Esophagus muscularis mucosa (tissue), 4 donors: ENCODE data around the gene AFF2. TPM values are rescaled to one million over a fixed set of nuclear protein-coding genes. Genes with fewer than 3 reads are reported as not detected.

Source experiments
- DNase-seq: peaks from one replicate; pipeline ENCODE4 v3.0.0-alpha.2; 2017; ENCODE audit errors: extremely low spot score
- H3K27ac ChIP-seq, 4 donors: fragments of 200-600 bp; sonication (generic); replicated peaks in 1 of 4; 1 replicate in 3 of 4; 2 replicates in 1 of 4; pipeline ENCODE4 v1.5.1; 2016 to 2019; ENCODE audit warnings: mild to moderate bottlenecking in 1 of 4
- H3K27me3 ChIP-seq, 4 donors: fragments of 200-600 bp; sonication (generic); one replicate each; pipeline versions ENCODE4 v1.5.1 to v1.6.0; 2016 to 2019
- H3K36me3 ChIP-seq, 4 donors: fragments of 200-600 bp; sonication (generic); one replicate each; pipeline ENCODE4 v1.5.1; 2016 to 2019
- H3K4me1 ChIP-seq, 4 donors: fragments of 200-600 bp; sonication (generic); one replicate each; pipeline ENCODE4 v1.5.1; 2016 to 2019
- H3K4me3 ChIP-seq, 4 donors: fragments of 200-600 bp; sonication (generic); 1 replicate in 2 of 4; 2 replicates in 2 of 4; pipeline ENCODE4 v1.5.1; 2016 to 2019; ENCODE audit warnings: mild to moderate bottlenecking in 4 of 4, moderate library complexity in 1 of 4
- H3K9me3 ChIP-seq, 4 donors: fragments of 200-600 bp; sonication (generic); 1 replicate in 3 of 4; 2 replicates in 1 of 4; pipeline ENCODE4 v1.5.1; 2016 to 2019
- CTCF ChIP-seq, 3 experiments: fragments of 200-600 bp in 2 of 3; fragments of 450-650 bp in 1 of 3; sonication (generic) in 2 of 3; IDR thresholded peaks; one replicate each; pipeline ENCODE4 v1.5.1; 2017 to 2019; ENCODE audit warnings: antibody characterized with exemption in 3 of 3, mild to moderate bottlenecking in 2 of 3, moderate library complexity in 1 of 3
- EP300 ChIP-seq: sonication (generic); formaldehyde crosslinking; IDR thresholded peaks from one replicate; pipeline ENCODE4 v1.6.1; 2017; ENCODE audit warnings: antibody characterized with exemption
- POLR2A ChIP-seq: fragments of 450-650 bp; IDR thresholded peaks from one replicate; pipeline ENCODE4 v1.6.1; 2017; ENCODE audit warnings: antibody characterized with exemption, moderate library complexity, mild to moderate bottlenecking, low read depth
- POLR2AphosphoS5 ChIP-seq, 2 donors: sonication (generic); formaldehyde crosslinking; IDR thresholded peaks; one replicate each; pipeline ENCODE4 v1.6.1; 2017; ENCODE audit warnings: antibody characterized with exemption in 2 of 2
- WGBS: methylation state at CpG from one replicate; pipeline ENCODE4 v1.1.5; 2018; 5-methylcytosine and 5-hydroxymethylcytosine counted together
- intact Hi-C: fragments of 100-400 bp; cut with DNase I; formaldehyde crosslinking; loops from one replicate; pipeline ENCODE4 v1.15.1; 2023
- total RNA-seq, 4 donors: library from RNA; depleted of rRNA; stranded (reverse); fragments of >200 nt; gene quantifications; one replicate each; pipeline versions ENCODE4 v1.1.0 to v1.2.1, GENCODE V29; 2016

The AFF2 gene
- total RNA-seq, 4 donors from 2014 or later: 3.8 to 10.8 (median 6.8) TPM

GRCh38 chrX:148804579-148805355, 304.4 kb downstream of the AFF2 start:
- no peak overlapping the region for H3K27ac ChIP-seq
- no peak for DNase-seq
- H3K36me3 ChIP-seq: no peaks in the 10 kb centered on the region
- no peaks in the 10 kb centered on the region for H3K4me1 ChIP-seq
- TF ChIP-seq EP300 (no peak), CTCF (IDR thresholded peaks at IDR 0.05) (no peak), POLR2A (no peak), POLR2AphosphoS5 (IDR thresholded peaks at IDR 0.05) (no peak)
- no peaks in the 10 kb centered on the region for H3K27me3 ChIP-seq
- H3K4me3 ChIP-seq: no peak overlapping the region
- intact Hi-C loops: no loop called here
- 62% methylated on average over 8 of the region's 8 CpGs for WGBS
- H3K9me3 ChIP-seq: no peaks in the 10 kb centered on the region

GRCh38 chrX:148806145-148806870, 305.9 kb downstream of the AFF2 start:
- WGBS: 80% methylated on average over 17 of the region's 17 CpGs
- Histone ChIP-seq H3K4me3 (no peak overlapping the region), H3K27ac (no peak overlapping the region), H3K27me3 (no peaks in the 10 kb centered on the region), H3K36me3 (no peaks in the 10 kb centered on the region), H3K4me1 (no peaks in the 10 kb centered on the region), H3K9me3 (no peaks in the 10 kb centered on the region)
- no peak for DNase-seq
- intact Hi-C loops: no loop called here
- no peak for TF ChIP-seq POLR2A
- TF ChIP-seq CTCF (IDR thresholded peaks at IDR 0.05): no peak
- no peak for TF ChIP-seq POLR2AphosphoS5 (IDR thresholded peaks at IDR 0.05)
- no peak for TF ChIP-seq EP300

GRCh38 chrX:148808833-148809232, 308.4 kb downstream of the AFF2 start:
- intact Hi-C loops: no loop called here
- WGBS: 65% methylated on average over 6 of the region's 6 CpGs
- Histone ChIP-seq H3K9me3 (no peaks in the 10 kb centered on the region), H3K4me1 (no peaks in the 10 kb centered on the region), H3K27me3 (no peaks in the 10 kb centered on the region), H3K36me3 (no peaks in the 10 kb centered on the region), H3K27ac (no peak overlapping the region), H3K4me3 (no peak overlapping the region)
- no peak for TF ChIP-seq POLR2AphosphoS5 (IDR thresholded peaks at IDR 0.05)
- no peak for TF ChIP-seq CTCF (IDR thresholded peaks at IDR 0.05)
- no peak for TF ChIP-seq POLR2A
- TF ChIP-seq EP300: no peak
- no peak for DNase-seq

- H3K36me3 ChIP-seq: no peaks in the 10 kb centered on the region
- no peaks in the 10 kb centered on the region for H3K27me3 ChIP-seq
- DNase-seq: no peak
- no peak for TF ChIP-seq CTCF (IDR thresholded peaks at IDR 0.05)
- no peak overlapping the region for H3K27ac ChIP-seq
- H3K9me3 ChIP-seq: no peaks in the 10 kb centered on the region
- intact Hi-C loops: no loop called here
- H3K4me3 ChIP-seq: no peak overlapping the region
- WGBS: 65% methylated on average over 5 of the region's 5 CpGs
- H3K4me1 ChIP-seq: no peaks in the 10 kb centered on the region
These were observed 310.8 kb downstream of the AFF2 start for GRCh38 chrX:148811236-148811635.
